Endometrial microvascular endothelial cells (primary cell): ENCODE measurements around the gene DHX35. TPM values are rescaled to one million over a fixed set of nuclear protein-coding genes. Genes with fewer than 3 reads are reported as not detected.
"Not testable (repeated sequence)": the region's sequence is repeated elsewhere in the genome, so short reads cannot be mapped to it uniquely, and the experiment has no call there.

Source experiments
- in situ Hi-C: cut with HindIII; loops from 2 replicates; pipeline ENCODE4 v1.10.0; 2017; ENCODE audit warnings: low sequenced_read_pairs, low pct_unique_long_range_greater_than_20kb; ENCODE audit errors: inconsistent ontology term
- total RNA-seq: library from RNA; depleted of rRNA; stranded (reverse); fragments of >200 nt; gene quantifications from one replicate; pipeline ENCODE4 v1.2.3, GENCODE V29; 2015; ENCODE audit errors: inconsistent ontology term

Gene DHX35
- total RNA-seq, 1 donor from 2014 or later, result 11.2 TPM

GRCh38 chr20:38968090-38968489 is 5.9 kb downstream of the DHX35 start:
- in situ Hi-C loops, result no loop called here

GRCh38 chr20:38969708-38970107 is 7.6 kb downstream of the DHX35 start:
- in situ Hi-C loops, result no loop called here

GRCh38 chr20:38970302-38970701 is 8.2 kb downstream of the DHX35 start:
- in situ Hi-C loops, result no loop called here

GRCh38 chr20:38973107-38973506 is 11.0 kb downstream of the DHX35 start:
- in situ Hi-C loops, result no loop called here

GRCh38 chr20:38973645-38974044 is 11.5 kb downstream of the DHX35 start:
- in situ Hi-C loops, result no loop called here

- in situ Hi-C loops, result no loop called here
Measured at GRCh38 chr20:38975539-38976120, 13.5 kb downstream of the DHX35 start.

- in situ Hi-C loops, result no loop called here
Measured at GRCh38 chr20:38979434-38979833, 17.3 kb downstream of the DHX35 start.

GRCh38 chr20:38979842-38980241 is 17.7 kb downstream of the DHX35 start:
- in situ Hi-C loops, result no loop called here

- in situ Hi-C loops, result no loop called here
Measured at GRCh38 chr20:38982291-38982690, 20.1 kb downstream of the DHX35 start.

GRCh38 chr20:38985060-38985459 is 22.9 kb downstream of the DHX35 start:
- in situ Hi-C loops, result no loop called here

- in situ Hi-C loops, result no loop called here
Measured at GRCh38 chr20:38985603-38986170, 23.5 kb downstream of the DHX35 start.

- in situ Hi-C loops, result no loop called here
Measured at GRCh38 chr20:38986663-38987062, 24.5 kb downstream of the DHX35 start.

GRCh38 chr20:38987777-38988176 is 25.6 kb downstream of the DHX35 start:
- in situ Hi-C loops, result no loop called here

GRCh38 chr20:38990728-38991127 is 28.6 kb downstream of the DHX35 start:
- in situ Hi-C loops, result no loop called here

GRCh38 chr20:38991814-38992704 is 29.9 kb downstream of the DHX35 start:
- in situ Hi-C loops, result no loop called here

- in situ Hi-C loops, result no loop called here
Measured at GRCh38 chr20:38995536-38996044, 33.4 kb downstream of the DHX35 start.

- in situ Hi-C loops, result not testable (repeated sequence)
Measured at GRCh38 chr20:38996866-38997265, 34.7 kb downstream of the DHX35 start.

GRCh38 chr20:38997622-38998021 is 35.5 kb downstream of the DHX35 start:
- in situ Hi-C loops, result no loop called here

GRCh38 chr20:38999217-38999616 is 37.1 kb downstream of the DHX35 start:
- in situ Hi-C loops, result no loop called here
